ENCODE results near the gene OTOP2. TPM values are rescaled to one million over a fixed set of nuclear protein-coding genes. Genes with fewer than 3 reads are reported as not detected.

OTOP2 gene
- total RNA-seq, 2 experiments from 2014 or later = not detected

DNA sequence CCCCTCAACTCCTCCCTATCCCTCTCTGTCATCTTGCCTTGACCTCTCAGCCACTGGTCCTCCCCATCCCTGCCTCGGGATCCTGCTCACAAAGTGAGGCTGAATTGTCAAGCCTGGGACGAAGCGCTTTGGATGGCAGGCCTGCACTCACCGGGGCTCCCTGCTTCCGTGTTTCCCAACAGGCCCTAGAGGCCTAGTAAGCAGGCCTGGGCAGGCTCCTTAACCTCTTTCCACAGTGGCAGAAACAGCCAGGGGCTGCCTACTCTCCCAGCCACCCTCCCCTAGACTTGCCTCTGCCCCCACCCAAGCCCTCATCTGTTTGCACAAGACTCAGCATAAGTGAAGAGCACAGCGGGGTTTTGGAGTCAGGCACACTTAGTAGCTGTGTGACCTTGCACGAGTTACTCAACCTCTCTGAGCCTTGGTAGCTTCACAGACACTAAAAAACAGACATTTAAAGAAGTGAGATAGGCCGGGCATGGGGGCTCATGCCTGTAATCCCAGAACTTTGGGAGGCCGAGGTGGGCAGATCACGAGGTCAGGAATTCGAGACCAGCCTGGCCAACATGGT lies 25.6 kb upstream of the OTOP2 start:
- H3K9me2 ChIP-seq (ENCODE audit: insufficient read depth, low read length) = no peaks in the 10 kb centered on the region
- no peaks in the 10 kb centered on the region for H4K20me1 ChIP-seq (ENCODE audit: insufficient read depth, low read length)
- H3K36me3 ChIP-seq (ENCODE audit: insufficient read depth, low read length) = no peaks in the 10 kb centered on the region
- no TSS peak for BruUV-seq (replicated peaks)
- H3K27ac ChIP-seq (ENCODE audit: low read depth, low read length, poor library complexity, severe bottlenecking) = no peak overlapping the region
- intact Hi-C loops (cut with micrococcal nuclease; ENCODE audit: unreplicated experiment) = no loop called here
- POLR2A ChIA-PET = interaction anchor here (1.2 kb wide), 1 partner anchor 24 kb away, joined by 3 read pairs; no protein-coding TSS in a partner anchor
- DNase-seq (ENCODE audit: low spot score) = no peak
- TF ChIP-seq, protein P1, sequence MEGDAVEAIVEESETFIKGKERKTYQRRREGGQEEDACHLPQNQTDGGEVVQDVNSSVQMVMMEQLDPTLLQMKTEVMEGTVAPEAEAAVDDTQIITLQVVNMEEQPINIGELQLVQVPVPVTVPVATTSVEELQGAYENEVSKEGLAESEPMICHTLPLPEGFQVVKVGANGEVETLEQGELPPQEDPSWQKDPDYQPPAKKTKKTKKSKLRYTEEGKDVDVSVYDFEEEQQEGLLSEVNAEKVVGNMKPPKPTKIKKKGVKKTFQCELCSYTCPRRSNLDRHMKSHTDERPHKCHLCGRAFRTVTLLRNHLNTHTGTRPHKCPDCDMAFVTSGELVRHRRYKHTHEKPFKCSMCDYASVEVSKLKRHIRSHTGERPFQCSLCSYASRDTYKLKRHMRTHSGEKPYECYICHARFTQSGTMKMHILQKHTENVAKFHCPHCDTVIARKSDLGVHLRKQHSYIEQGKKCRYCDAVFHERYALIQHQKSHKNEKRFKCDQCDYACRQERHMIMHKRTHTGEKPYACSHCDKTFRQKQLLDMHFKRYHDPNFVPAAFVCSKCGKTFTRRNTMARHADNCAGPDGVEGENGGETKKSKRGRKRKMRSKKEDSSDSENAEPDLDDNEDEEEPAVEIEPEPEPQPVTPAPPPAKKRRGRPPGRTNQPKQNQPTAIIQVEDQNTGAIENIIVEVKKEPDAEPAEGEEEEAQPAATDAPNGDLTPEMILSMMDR (conservative IDR thresholded peaks at IDR 0.05; ENCODE audit: low read length) = no peak
- no peak for TF ChIP-seq EZH2phosphoT487 (IDR thresholded peaks at IDR 0.05; ENCODE audit: borderline replicate concordance, low read depth, low read length)
- H2AFZ ChIP-seq (ENCODE audit: low read length) = no peak overlapping the region
- no peak overlapping the region for H3K4me2 ChIP-seq (ENCODE audit: low read length)
- H3K79me2 ChIP-seq (ENCODE audit: insufficient read depth, low read depth, low read length) = no peaks in the 10 kb centered on the region
- H3K4me1 ChIP-seq (ENCODE audit: insufficient read depth, low read length, poor library complexity, severe bottlenecking) = no peaks in the 10 kb centered on the region
- CTCF ChIA-PET (ENCODE audit: unreplicated experiment) = no interaction called here
- H3K9me3 ChIP-seq (ENCODE audit: low read length) = no peaks in the 10 kb centered on the region
- no peak overlapping the region for H3K4me3 ChIP-seq (ENCODE audit: low read depth, low read length, poor library complexity, severe bottlenecking)

DNA sequence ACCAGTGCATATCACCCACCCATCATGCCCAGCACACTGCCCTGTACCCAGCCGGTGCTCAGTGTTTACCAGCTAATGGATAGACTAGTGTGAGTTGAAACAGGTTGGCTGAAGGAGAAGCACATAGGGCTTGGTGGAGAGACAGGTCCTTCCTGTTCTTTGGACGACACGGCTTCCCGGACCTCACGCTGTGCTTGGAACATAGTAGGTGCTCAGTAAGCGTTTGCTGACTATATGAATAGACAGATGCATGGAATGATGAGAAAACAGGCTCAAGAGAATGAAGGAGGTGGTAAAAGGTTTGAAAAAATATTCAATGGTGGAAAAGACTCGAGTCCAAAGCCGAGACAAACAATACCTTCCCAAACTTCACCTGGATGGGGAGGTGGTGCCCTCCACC lies 23.9 kb upstream of the OTOP2 start:
- no peaks in the 10 kb centered on the region for H3K9me2 ChIP-seq (ENCODE audit: insufficient read depth, low read length)
- H2AFZ ChIP-seq (ENCODE audit: low read length) = no peak overlapping the region
- no peaks in the 10 kb centered on the region for H3K79me2 ChIP-seq (ENCODE audit: insufficient read depth, low read depth, low read length)
- TF ChIP-seq, protein P1 (conservative IDR thresholded peaks at IDR 0.05; ENCODE audit: low read length) = no peak
- TF ChIP-seq EZH2phosphoT487 (IDR thresholded peaks at IDR 0.05; ENCODE audit: borderline replicate concordance, low read depth, low read length) = no peak
- H3K36me3 ChIP-seq (ENCODE audit: insufficient read depth, low read length) = no peaks in the 10 kb centered on the region
- no peak overlapping the region for H3K27ac ChIP-seq (ENCODE audit: low read depth, low read length, poor library complexity, severe bottlenecking)
- H3K4me1 ChIP-seq (ENCODE audit: insufficient read depth, low read length, poor library complexity, severe bottlenecking) = no peaks in the 10 kb centered on the region
- BruUV-seq (replicated peaks) = no TSS peak
- DNase-seq (ENCODE audit: low spot score) = no peak
- POLR2A ChIA-PET = no interaction called here
- intact Hi-C loops (cut with micrococcal nuclease; ENCODE audit: unreplicated experiment) = no loop called here
- no peaks in the 10 kb centered on the region for H3K9me3 ChIP-seq (ENCODE audit: low read length)
- H3K4me3 ChIP-seq (ENCODE audit: low read depth, low read length, poor library complexity, severe bottlenecking) = no peak overlapping the region
- CTCF ChIA-PET (ENCODE audit: unreplicated experiment) = no interaction called here
- no peak overlapping the region for H3K4me2 ChIP-seq (ENCODE audit: low read length)
- no peaks in the 10 kb centered on the region for H4K20me1 ChIP-seq (ENCODE audit: insufficient read depth, low read length)

DNA sequence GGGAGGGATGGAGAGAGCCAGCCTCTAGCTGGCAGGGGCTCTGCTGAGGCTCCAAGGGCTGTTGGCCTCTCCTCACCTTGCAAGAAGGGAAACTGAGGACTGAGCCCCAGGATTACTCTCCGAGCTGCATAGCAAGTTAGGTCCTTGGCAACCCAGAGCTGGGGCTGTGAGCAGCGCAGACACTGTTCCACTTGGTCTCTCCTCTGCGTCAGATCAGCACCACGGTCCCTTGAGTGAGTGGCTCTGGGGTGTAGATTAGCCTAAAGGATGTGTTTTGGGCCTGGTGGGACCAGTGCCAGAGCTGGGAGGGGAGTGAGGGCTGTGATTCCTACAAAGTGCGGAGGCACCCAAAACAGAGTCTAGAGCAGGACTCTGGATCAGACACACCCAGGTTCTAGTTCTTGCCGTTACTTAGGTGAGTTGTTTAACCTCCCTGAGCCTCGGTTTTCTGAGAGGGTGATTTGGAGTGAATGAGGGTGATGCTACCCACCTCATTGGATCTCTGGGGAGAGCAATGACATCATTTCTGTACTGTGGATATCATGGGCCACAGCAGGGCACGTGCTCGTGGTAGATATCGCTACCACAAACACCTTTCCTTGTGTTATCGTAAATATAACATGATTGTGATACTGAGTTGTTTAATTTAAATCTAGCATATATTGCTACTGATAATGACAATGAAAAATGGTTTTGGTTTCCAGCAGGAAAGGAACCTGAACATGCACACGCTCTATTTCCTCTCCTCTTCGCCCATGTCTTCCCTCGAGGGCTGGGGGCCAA lies 22.5 kb upstream of the OTOP2 start:
- Histone ChIP-seq H3K79me2 (ENCODE audit: insufficient read depth, low read depth, low read length) (no peaks in the 10 kb centered on the region), H3K4me3 (ENCODE audit: low read depth, low read length, poor library complexity, severe bottlenecking) (no peak overlapping the region), H3K4me1 (ENCODE audit: insufficient read depth, low read length, poor library complexity, severe bottlenecking) (no peaks in the 10 kb centered on the region), H3K9me3 (ENCODE audit: low read length) (no peaks in the 10 kb centered on the region), H3K27ac (ENCODE audit: low read depth, low read length, poor library complexity, severe bottlenecking) (no peak overlapping the region), H3K36me3 (ENCODE audit: insufficient read depth, low read length) (no peaks in the 10 kb centered on the region), H4K20me1 (ENCODE audit: insufficient read depth, low read length) (no peaks in the 10 kb centered on the region), H3K9me2 (ENCODE audit: insufficient read depth, low read length) (no peaks in the 10 kb centered on the region), H2AFZ (ENCODE audit: low read length) (no peak overlapping the region), H3K4me2 (ENCODE audit: low read length) (no peak overlapping the region)
- no TSS peak for BruUV-seq (replicated peaks)
- intact Hi-C loops (cut with micrococcal nuclease; ENCODE audit: unreplicated experiment) = no loop called here
- TF ChIP-seq EZH2phosphoT487 (IDR thresholded peaks at IDR 0.05; ENCODE audit: borderline replicate concordance, low read depth, low read length) = no peak
- TF ChIP-seq, protein P1 (conservative IDR thresholded peaks at IDR 0.05; ENCODE audit: low read length) = no peak
- ChIA-PET CTCF (ENCODE audit: unreplicated experiment) (no interaction called here), POLR2A (no interaction called here)
- DNase-seq (ENCODE audit: low spot score) = no peak
